ENCODE measurements around the gene SDK1. TPM values are rescaled to one million over a fixed set of nuclear protein-coding genes. Genes with fewer than 3 reads are reported as not detected.

Gene SDK1
- total RNA-seq, 2 donors from 2014 or later: 3.1 to 3.6 TPM

- peak; percentile 47 for DNase-seq (ENCODE audit: low spot score)
- TF ChIP-seq, protein P1, sequence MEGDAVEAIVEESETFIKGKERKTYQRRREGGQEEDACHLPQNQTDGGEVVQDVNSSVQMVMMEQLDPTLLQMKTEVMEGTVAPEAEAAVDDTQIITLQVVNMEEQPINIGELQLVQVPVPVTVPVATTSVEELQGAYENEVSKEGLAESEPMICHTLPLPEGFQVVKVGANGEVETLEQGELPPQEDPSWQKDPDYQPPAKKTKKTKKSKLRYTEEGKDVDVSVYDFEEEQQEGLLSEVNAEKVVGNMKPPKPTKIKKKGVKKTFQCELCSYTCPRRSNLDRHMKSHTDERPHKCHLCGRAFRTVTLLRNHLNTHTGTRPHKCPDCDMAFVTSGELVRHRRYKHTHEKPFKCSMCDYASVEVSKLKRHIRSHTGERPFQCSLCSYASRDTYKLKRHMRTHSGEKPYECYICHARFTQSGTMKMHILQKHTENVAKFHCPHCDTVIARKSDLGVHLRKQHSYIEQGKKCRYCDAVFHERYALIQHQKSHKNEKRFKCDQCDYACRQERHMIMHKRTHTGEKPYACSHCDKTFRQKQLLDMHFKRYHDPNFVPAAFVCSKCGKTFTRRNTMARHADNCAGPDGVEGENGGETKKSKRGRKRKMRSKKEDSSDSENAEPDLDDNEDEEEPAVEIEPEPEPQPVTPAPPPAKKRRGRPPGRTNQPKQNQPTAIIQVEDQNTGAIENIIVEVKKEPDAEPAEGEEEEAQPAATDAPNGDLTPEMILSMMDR (IDR thresholded peaks at IDR 0.05): no peak
- Histone ChIP-seq H3K4me3 (no peak overlapping the region), H3K4me1 (peaks cover 0 to 6% of the 10 kb centered on the region in 2 donors), H3K27ac (no peak overlapping the region), H3K9me3 (no peaks in the 10 kb centered on the region), H3K27me3 (no peaks in the 10 kb centered on the region), H3K36me3 (no peaks in the 10 kb centered on the region)
Measured at GRCh38 chr7:4068286-4068685, 767.2 kb downstream of the SDK1 start.

DNA sequence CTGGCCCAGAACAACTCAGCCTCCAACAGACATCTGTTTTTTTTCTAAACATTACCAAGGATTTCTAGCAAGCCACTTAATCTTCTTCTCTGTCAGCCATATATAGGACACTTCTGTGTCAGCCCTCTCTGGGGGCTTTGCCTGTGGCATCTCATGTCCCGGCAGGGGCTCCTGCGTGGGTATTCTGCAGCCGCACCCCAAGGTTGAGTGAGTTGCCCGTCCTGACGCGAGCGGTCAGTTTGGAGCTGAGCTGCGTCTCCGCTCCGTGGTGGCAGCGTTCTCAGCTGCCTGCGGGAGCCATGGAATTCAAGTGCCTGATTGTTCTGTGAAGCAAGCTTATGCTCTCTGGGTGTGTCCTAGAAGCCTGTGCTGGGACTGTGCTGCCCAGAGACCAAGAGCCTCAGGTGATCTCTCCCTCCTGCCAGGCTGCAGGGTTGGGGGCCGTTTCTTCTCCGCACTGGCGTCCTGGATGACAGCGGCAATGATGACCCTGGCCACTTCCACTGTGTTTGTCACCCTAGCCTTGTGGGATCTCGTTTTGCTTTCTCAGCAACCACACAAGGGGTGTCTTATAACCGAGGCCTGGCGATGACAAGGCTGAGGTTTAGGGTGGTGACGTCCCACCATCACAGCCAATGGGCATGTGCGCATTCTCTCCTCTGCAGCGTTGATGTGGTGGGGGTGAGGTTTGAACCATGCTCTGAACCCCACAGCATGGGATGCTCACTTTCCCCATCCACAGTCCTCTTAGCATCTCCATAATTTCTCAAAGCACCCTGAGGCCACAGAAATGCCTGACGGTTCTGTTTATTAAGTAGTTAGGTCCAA, 768.4 kb downstream of the SDK1 start:
- peak; percentile 28 for DNase-seq (ENCODE audit: low spot score)
- H3K4me3 ChIP-seq: no peak overlapping the region
- H3K27ac ChIP-seq: no peak overlapping the region
- H3K4me1 ChIP-seq: peaks cover 0 to 6% of the 10 kb centered on the region in 2 donors
- no peaks in the 10 kb centered on the region for H3K27me3 ChIP-seq
- H3K9me3 ChIP-seq: no peaks in the 10 kb centered on the region
- H3K36me3 ChIP-seq: no peaks in the 10 kb centered on the region
- TF ChIP-seq, protein P1 (IDR thresholded peaks at IDR 0.05): no peak

DNA sequence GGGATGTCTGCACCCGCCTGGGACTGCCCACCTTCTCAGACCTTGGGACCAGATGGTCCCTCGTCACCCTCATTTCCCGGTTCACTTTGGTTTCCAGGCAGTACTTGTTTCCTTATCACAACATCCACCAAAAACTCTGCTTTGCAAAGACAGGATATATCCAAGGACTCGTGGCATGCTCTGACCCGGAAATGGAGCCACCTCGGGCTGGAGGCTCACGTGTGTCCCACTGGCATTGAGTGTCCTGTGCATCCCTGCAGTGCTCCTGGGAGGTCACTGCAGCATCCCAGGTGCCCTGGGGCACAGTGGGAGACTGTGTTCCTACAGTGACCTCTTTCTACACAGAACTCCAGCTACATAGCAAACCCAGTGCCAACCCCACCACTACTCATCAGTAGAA, 769.2 kb downstream of the SDK1 start:
- H3K4me3 ChIP-seq: no peak overlapping the region
- H3K36me3 ChIP-seq: no peaks in the 10 kb centered on the region
- H3K4me1 ChIP-seq: peaks cover 0 to 6% of the 10 kb centered on the region in 2 donors
- H3K27ac ChIP-seq: no peak overlapping the region
- TF ChIP-seq, protein P1 (IDR thresholded peaks at IDR 0.05): no peak
- DNase-seq (ENCODE audit: low spot score): peak; percentile 32
- no peaks in the 10 kb centered on the region for H3K9me3 ChIP-seq
- H3K27me3 ChIP-seq: no peaks in the 10 kb centered on the region

DNA sequence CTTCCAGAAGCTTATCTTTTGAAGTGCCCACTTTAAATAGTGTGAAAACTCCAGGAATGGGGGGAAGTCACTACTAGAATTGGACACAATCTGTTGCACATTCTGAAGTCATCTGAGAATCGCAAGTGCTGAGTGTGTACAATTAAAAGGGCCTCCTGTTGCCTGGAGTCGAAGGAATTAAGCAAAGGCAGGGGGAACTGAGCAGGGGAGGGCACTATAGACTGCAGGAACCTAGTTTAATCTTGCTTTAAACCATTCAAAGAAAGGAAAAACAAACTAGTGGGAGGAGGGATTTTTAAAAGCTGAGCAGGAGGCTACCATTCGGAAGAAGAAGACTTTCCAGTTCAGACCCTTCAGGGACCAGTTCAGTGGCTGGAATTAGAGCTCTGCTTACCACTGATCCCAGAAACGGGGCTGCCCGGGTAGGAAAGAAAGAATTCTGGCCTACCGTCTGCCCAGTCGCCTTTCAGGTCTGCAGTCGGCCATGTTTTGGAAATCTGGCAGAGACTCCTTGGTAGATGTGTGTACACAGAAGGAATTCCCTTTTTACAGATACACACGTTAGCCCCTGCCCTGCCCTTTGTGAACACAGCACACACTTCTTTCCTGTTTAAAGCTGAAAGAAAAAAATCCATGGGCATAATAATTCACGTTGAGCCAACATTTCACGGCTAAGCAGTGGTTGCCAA, 770.5 kb downstream of the SDK1 start:
- Histone ChIP-seq H3K36me3 (no peaks in the 10 kb centered on the region), H3K4me3 (no peak overlapping the region)

GRCh38 chr7:4072161-4072925, 771.3 kb downstream of the SDK1 start:
- Histone ChIP-seq H3K27ac (no peak overlapping the region), H3K27me3 (no peaks in the 10 kb centered on the region), H3K36me3 (no peaks in the 10 kb centered on the region), H3K9me3 (no peaks in the 10 kb centered on the region), H3K4me1 (peaks cover 0 to 3% of the 10 kb centered on the region in 2 donors), H3K4me3 (no peak overlapping the region)
- peak; percentile 21 for DNase-seq (ENCODE audit: low spot score)
- TF ChIP-seq, protein P1 (IDR thresholded peaks at IDR 0.05): no peak

More for the DNA sequence above, 770.5 kb downstream of the SDK1 start:
- H3K27ac ChIP-seq: no peak overlapping the region
- TF ChIP-seq, protein P1 (IDR thresholded peaks at IDR 0.05): no peak
- no peaks in the 10 kb centered on the region for H3K27me3 ChIP-seq
- no peaks in the 10 kb centered on the region for H3K9me3 ChIP-seq
- H3K4me1 ChIP-seq: peaks cover 0 to 6% of the 10 kb centered on the region in 2 donors
- peak; percentile 23 for DNase-seq (ENCODE audit: low spot score)

Measured in right atrium auricular region (tissue), 2 donors.